SK-N-MC (cell line): Measurements from ENCODE around the gene ANKFN1.

Experiments
- EZH2 ChIP-seq: fragments of 200-600 bp; sonication (generic); IDR thresholded peaks from one replicate; pipeline ENCODE4 v1.6.1; 2017; ENCODE audit warnings: antibody characterized with exemption
- POLR2AphosphoS5 ChIP-seq: IDR thresholded peaks from 2 replicates; pipeline ENCODE4 v1.6.1; 2012; ENCODE audit warnings: mild to moderate bottlenecking, low read depth, low read length, borderline replicate concordance

GRCh38 chr17:56217921-56218320 lies 64.6 kb downstream of the ANKFN1 start:
- TF ChIP-seq EZH2 (no peak), POLR2AphosphoS5 (no peak)
